A549 treated with GW870086 at 1 μM for 4 hours (cell line): ENCODE results near the gene IQGAP2. TPM values are rescaled to one million over a fixed set of nuclear protein-coding genes. Genes with fewer than 3 reads are reported as not detected.

ENCODE experiments used
- total RNA-seq: library from RNA; stranded (reverse); fragments of 200-300 nt; extraction: Qiagen RNA extraction; gene quantifications from 5 replicates; pipeline ENCODE4 v1.2.3, GENCODE V29; 2022; ENCODE audit warnings: low read depth

The IQGAP2 gene, protein sequence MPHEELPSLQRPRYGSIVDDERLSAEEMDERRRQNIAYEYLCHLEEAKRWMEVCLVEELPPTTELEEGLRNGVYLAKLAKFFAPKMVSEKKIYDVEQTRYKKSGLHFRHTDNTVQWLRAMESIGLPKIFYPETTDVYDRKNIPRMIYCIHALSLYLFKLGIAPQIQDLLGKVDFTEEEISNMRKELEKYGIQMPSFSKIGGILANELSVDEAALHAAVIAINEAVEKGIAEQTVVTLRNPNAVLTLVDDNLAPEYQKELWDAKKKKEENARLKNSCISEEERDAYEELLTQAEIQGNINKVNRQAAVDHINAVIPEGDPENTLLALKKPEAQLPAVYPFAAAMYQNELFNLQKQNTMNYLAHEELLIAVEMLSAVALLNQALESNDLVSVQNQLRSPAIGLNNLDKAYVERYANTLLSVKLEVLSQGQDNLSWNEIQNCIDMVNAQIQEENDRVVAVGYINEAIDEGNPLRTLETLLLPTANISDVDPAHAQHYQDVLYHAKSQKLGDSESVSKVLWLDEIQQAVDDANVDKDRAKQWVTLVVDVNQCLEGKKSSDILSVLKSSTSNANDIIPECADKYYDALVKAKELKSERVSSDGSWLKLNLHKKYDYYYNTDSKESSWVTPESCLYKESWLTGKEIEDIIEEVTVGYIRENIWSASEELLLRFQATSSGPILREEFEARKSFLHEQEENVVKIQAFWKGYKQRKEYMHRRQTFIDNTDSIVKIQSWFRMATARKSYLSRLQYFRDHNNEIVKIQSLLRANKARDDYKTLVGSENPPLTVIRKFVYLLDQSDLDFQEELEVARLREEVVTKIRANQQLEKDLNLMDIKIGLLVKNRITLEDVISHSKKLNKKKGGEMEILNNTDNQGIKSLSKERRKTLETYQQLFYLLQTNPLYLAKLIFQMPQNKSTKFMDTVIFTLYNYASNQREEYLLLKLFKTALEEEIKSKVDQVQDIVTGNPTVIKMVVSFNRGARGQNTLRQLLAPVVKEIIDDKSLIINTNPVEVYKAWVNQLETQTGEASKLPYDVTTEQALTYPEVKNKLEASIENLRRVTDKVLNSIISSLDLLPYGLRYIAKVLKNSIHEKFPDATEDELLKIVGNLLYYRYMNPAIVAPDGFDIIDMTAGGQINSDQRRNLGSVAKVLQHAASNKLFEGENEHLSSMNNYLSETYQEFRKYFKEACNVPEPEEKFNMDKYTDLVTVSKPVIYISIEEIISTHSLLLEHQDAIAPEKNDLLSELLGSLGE (N-terminal part only)
- 1.7 to 2.1 TPM (median 2.1 TPM) in 5 replicates for total RNA-seq

DNA sequence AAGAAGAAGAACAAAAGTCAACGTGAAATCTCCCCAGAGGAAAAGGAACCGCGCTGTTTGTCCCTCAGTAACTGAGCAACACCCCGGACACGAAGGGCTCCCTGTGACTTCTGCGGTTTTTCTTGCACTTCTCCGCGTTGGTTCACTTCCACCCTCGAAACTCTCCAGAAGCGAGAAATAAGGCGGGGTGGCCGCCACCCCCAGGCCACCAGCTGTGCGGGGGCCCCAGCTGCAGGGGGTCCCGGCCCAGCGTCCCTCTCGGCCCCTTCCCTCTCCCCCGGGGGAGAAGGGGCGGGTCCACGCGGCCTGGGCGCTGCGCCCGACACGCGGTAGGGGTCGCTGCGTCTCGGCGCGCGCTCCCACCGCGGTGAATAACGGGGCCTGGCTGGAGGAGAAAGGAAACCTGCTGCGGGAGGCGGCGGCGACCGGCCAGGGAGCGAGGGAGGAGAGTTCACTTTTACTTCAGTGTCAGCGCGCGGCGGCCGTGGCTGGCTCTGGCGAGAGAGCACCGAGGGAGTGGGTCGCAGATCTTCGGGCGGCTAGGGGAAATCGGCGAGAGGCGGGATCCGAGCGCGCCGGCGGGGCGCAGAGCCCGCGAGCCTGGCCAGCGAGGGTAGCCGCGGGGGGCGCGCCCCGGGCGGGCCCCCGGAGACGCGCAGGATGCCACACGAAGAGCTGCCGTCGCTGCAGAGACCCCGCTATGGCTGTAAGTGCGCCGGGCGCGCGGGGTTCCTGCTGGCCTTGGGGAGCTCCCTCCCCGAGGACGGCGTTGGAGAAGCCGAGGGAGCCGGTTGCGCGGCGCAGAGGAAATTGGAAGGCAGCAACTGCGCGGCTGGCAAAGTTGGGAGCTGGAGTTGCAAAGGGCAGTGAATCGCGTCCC lies at the start of gene IQGAP2:
IQGAP2 (plus strand) TSS at position 400 of the 880 bp plus-strand sequence; CDS start at position 661, 261 bp downstream.

DNA sequence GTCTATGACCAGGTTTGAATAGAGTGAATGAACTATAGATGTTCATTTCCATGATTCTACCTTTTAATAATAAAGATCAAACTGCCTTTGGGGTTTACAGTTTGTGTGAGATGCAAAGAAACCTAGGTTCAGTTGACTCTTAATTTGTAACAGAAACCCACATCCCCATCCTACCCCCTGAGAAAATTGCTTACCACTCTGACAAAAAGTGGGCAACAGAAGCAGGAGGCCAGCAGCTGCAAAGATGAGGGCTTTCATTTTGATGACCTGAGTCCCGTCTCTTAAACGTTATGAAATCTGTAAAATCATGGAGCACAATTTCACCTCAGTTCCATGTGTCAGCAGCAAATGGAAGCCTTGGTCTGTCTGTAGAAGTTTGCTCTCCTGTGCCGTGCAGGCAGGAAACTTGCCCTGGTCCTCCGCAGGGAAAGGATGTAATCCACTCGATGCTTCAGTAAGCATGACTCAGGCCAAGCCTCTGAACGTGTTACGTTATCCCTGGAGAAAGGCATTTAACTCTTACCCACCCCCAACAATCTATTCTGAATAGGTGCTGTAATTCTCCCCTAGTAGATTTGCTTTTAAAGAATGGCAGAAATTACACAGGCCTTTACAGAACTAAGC lies 220.0 kb downstream of the IQGAP2 start, which contains the start of gene F2RL2:
F2RL2 (minus strand) TSS at position 431 of the 624 bp plus-strand sequence; CDS start at position 258, 173 bp downstream.

DNA sequence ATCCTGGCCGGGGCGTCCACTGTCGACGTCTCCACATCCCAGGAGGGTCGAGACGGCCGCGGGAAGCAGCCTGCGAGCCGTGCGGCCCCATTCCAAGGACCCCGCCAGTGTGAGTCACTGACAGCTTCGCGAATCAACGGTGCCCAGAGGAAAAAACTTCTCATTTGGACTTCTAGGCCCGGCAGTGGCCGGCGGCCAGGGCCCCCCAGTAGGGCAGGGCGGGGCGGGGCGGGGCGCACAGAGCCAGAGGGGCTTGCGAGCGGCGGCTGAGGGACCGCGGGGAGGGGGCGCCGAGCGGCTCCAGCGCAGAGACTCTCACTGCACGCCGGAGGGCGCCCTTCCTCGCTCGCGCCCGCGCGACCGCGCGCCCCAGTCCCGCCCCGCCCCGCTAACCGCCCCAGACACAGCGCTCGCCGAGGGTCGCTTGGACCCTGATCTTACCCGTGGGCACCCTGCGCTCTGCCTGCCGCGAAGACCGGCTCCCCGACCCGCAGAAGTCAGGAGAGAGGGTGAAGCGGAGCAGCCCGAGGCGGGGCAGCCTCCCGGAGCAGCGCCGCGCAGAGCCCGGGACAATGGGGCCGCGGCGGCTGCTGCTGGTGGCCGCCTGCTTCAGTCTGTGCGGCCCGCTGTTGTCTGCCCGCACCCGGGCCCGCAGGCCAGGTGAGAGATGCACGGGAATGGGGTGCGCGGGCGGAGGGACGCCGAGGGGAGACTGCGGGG lies 312.8 kb downstream of the IQGAP2 start, which contains the start of gene F2R:
F2R (plus strand) TSS at position 391 of the 720 bp plus-strand sequence; CDS start at position 573, 182 bp downstream.

Other genes starting within 250 kb of the IQGAP2 start
- 3.4 to 3.7 TPM (median 3.5 TPM) in 5 replicates for gene F2RL2, start 220.1 kb downstream of the IQGAP2 start, total RNA-seq